HCT116 (cell line): ENCODE data around the gene TRIM59. TPM values are rescaled to one million over a fixed set of nuclear protein-coding genes. Genes with fewer than 3 reads are reported as not detected.

Experiments used
- ATAC-seq: fragments of 200-7000 bp; cut with Tn5 transposase; 2 replicates; pipeline ENCODE4 v1.9.1; 2020; ENCODE audit warnings: mild to moderate bottlenecking, moderate library complexity
- BruUV-seq: library from RNA; stranded (reverse); fragments of 400-500 nt; replicated peaks from 2 replicates; lab custom pipeline; 2021; lab: Mats Ljungman, UMichigan
- CTCF ChIA-PET: fragments of 300-600 bp; sonication (Branson Sonifier 250); formaldehyde crosslinking; loops from one replicate; lab custom pipeline; 2021; ENCODE audit warnings: antibody characterized with exemption; lab: Charles Lee
- POLR2A ChIA-PET: fragments of 300-600, 350-600 bp; sonication (Branson Sonifier 250); formaldehyde crosslinking; loops from one replicate; lab custom pipeline; 2021; ENCODE audit warnings: antibody characterized with exemption; lab: Charles Lee
- RAD21 ChIA-PET, 2 experiments: fragments of 300-600 bp; sonication (Branson Sonifier 250); formaldehyde crosslinking; loops; one replicate each; lab custom pipeline; 2023; ENCODE audit warnings: low total read pairs in 2 of 2; ENCODE audit not compliant: uncharacterized antibody in 2 of 2, unreplicated experiment in 2 of 2, low non-redundant PET in 1 of 2; lab: Charles Lee
- DNase-seq: peaks from one replicate; pipeline ENCODE4 v3.0.0-alpha.2; 2010; ENCODE audit warnings: low read depth, low spot score
- H2AFZ ChIP-seq: fragments of 200-600 bp; shearing (Covaris generic), sonication (generic); 2 replicates; pipeline ENCODE4 v1.6.1; 2017; ENCODE audit warnings: low read depth, mixed run types, mixed read lengths, antibody characterized with exemption, low read length; ENCODE audit not compliant: poor library complexity, severe bottlenecking
- H3K27ac ChIP-seq: 2 replicates; pipeline ENCODE4 v1.5.1; 2012; ENCODE audit warnings: low read depth, low read length
- H3K27me3 ChIP-seq: fragments of 200-600 bp; sonication (generic); 2 replicates; pipeline ENCODE4 v1.6.1; 2016; ENCODE audit warnings: mixed run types, low read length, mixed read lengths; ENCODE audit not compliant: insufficient read depth
- H3K36me3 ChIP-seq, 2 experiments: fragments of 200-500 bp in 1 of 2; fragments of 200-600 bp in 1 of 2; sonication (Bioruptor generic) in 1 of 2; sonication (generic) in 1 of 2; 2 replicates each; pipeline versions ENCODE4 v1.5.1 to v1.6.1; 2014 to 2016; ENCODE audit warnings: low read length in 2 of 2, inconsistent platforms in 1 of 2, mixed read lengths in 1 of 2, mixed run types in 1 of 2; ENCODE audit not compliant: insufficient read depth in 2 of 2, control insufficient read depth in 1 of 2
- H3K4me1 ChIP-seq, 2 experiments: fragments of 200-600 bp in 1 of 2; sonication (generic) in 1 of 2; 2 replicates each; pipeline versions ENCODE4 v1.5.1 to v1.6.1; 2012 to 2017; ENCODE audit warnings: low read length in 2 of 2, inconsistent platforms in 1 of 2, mild to moderate bottlenecking in 1 of 2, mixed read lengths in 1 of 2, mixed run types in 1 of 2, moderate library complexity in 1 of 2; ENCODE audit not compliant: insufficient read depth in 2 of 2, control insufficient read depth in 1 of 2
- H3K4me2 ChIP-seq: fragments of 200-600 bp; sonication (generic); 2 replicates; pipeline ENCODE4 v1.6.1; 2017; ENCODE audit warnings: mixed run types, low read length, mixed read lengths
- H3K4me3 ChIP-seq, 2 experiments: fragments of 200-600 bp in 1 of 2; sonication (generic) in 1 of 2; replicated peaks in 1 of 2; 2 replicates each; pipeline ENCODE4 v1.5.1; 2011 to 2016; ENCODE audit warnings: low read length in 2 of 2, control low read depth in 1 of 2, low read depth in 1 of 2, mild to moderate bottlenecking in 1 of 2, mixed read lengths in 1 of 2, mixed run types in 1 of 2
- H3K79me2 ChIP-seq: fragments of 200-600 bp; sonication (generic); 2 replicates; pipeline ENCODE4 v1.6.1; 2017; ENCODE audit warnings: mild to moderate bottlenecking, mixed run types, low read length, moderate library complexity, mixed read lengths; ENCODE audit not compliant: insufficient read depth
- H3K9ac ChIP-seq: fragments of 200-600 bp; sonication (generic); 2 replicates; pipeline ENCODE4 v1.6.1; 2016; ENCODE audit warnings: low read length, mixed read lengths
- H3K9me2 ChIP-seq: fragments of 200-600 bp; sonication (generic), shearing (Covaris generic); 2 replicates; pipeline ENCODE4 v1.6.1; 2017; ENCODE audit warnings: mixed run types, mild to moderate bottlenecking, moderate library complexity; ENCODE audit not compliant: insufficient read depth
- H3K9me3 ChIP-seq, 2 experiments: fragments of 200-500 bp in 1 of 2; fragments of 200-600 bp in 1 of 2; sonication (Bioruptor generic) in 1 of 2; sonication (generic) in 1 of 2; 2 replicates each; pipeline ENCODE4 v1.6.1; 2014 to 2017; ENCODE audit warnings: low read length in 2 of 2, mixed read lengths in 2 of 2, inconsistent platforms in 1 of 2, low read depth in 1 of 2, mild to moderate bottlenecking in 1 of 2, mixed run types in 1 of 2, moderate library complexity in 1 of 2; ENCODE audit not compliant: control insufficient read depth in 1 of 2, insufficient read depth in 1 of 2
- H4K20me1 ChIP-seq: fragments of 200-600 bp; sonication (generic), shearing (Covaris generic); 2 replicates; pipeline ENCODE4 v1.6.1; 2017; ENCODE audit warnings: mixed run types, mild to moderate bottlenecking, moderate library complexity; ENCODE audit not compliant: insufficient read depth
- EGR1 ChIP-seq: IDR thresholded peaks from 2 replicates; pipeline ENCODE4 v1.6.1; 2012; ENCODE audit warnings: low read depth
- EZH2phosphoT487 ChIP-seq: fragments of 200-600 bp; IDR thresholded peaks from 2 replicates; pipeline ENCODE4 v1.6.1; 2018; ENCODE audit warnings: antibody characterized with exemption, borderline replicate concordance
- MAX ChIP-seq: IDR thresholded peaks from 2 replicates; pipeline ENCODE4 v1.6.1; 2012
- POLR2A ChIP-seq: IDR thresholded peaks from 2 replicates; pipeline ENCODE4 v1.7.0; 2011; ENCODE audit warnings: borderline replicate concordance; ENCODE audit not compliant: insufficient read depth, insufficient read length; ENCODE audit errors: extremely low read depth
- POLR2AphosphoS5 ChIP-seq: IDR thresholded peaks from 2 replicates; pipeline ENCODE4 v1.6.1; 2011; ENCODE audit warnings: mild to moderate bottlenecking, low read depth, low read length, moderate library complexity
- REST ChIP-seq: IDR thresholded peaks from 2 replicates; pipeline ENCODE4 v1.6.1; 2012; ENCODE audit warnings: low read depth
- SP1 ChIP-seq: IDR thresholded peaks from 2 replicates; pipeline ENCODE4 v1.6.1; 2012; ENCODE audit warnings: low read depth
- TCF7L2 ChIP-seq: IDR thresholded peaks from 2 replicates; pipeline ENCODE4 v1.7.0; 2011; ENCODE audit warnings: borderline replicate concordance, inconsistent platforms; ENCODE audit not compliant: insufficient read depth, insufficient read length; ENCODE audit errors: extremely low read depth
- ZNF274 ChIP-seq: fragments of 200-500 bp; sonication (Bioruptor generic); IDR thresholded peaks from 2 replicates; pipeline ENCODE4 v1.6.1; 2014; ENCODE audit warnings: mild to moderate bottlenecking, low read depth, low read length, inconsistent platforms
- intact Hi-C: fragments of 100-400 bp; cut with micrococcal nuclease; formaldehyde crosslinking; loops from 2 replicates; pipeline ENCODE4 v1.10.0; 2022
- total RNA-seq: library from RNA; stranded (reverse); gene quantifications from one replicate; pipeline ENCODE4 v1.2.1, GENCODE V29; 2021; ENCODE audit not compliant: unreplicated experiment

Gene TRIM59
- total RNA-seq, 1 experiment from 2014 or later: 41.6 TPM

GRCh38 chr3:160401291-160402095 is 48.1 kb downstream of the TRIM59 start:
- Histone ChIP-seq H2AFZ (no peak overlapping the region), H3K27ac (peak overlapping the region; percentile 95), H3K79me2 (peaks cover 95% of the 10 kb centered on the region), H3K4me1 (peaks cover 17 to 23% of the 10 kb centered on the region in 2 experiments), H3K9me3 (no peaks in the 10 kb centered on the region), H3K27me3 (no peaks in the 10 kb centered on the region)
- CTCF ChIA-PET: interaction anchor here (0.7 kb wide), 1 partner anchor 11 kb away, joined by 3 read pairs; no protein-coding TSS in a partner anchor
- TF ChIP-seq POLR2AphosphoS5 (peak; percentile 30; the same call in 1 of the 2 replicates), SP1 (no peak), MAX (no peak)
- TF ChIP-seq, all 23 proteins: peak for 1
- no TSS peak for BruUV-seq
- Histone ChIP-seq H4K20me1 (peaks cover 16% of the 10 kb centered on the region; the same call in 1 of the 2 replicates), H3K36me3 (peaks cover 19 to 50% of the 10 kb centered on the region in 2 experiments), H3K4me2 (peak overlapping the region; percentile 91), H3K9me2 (no peaks in the 10 kb centered on the region), H3K9ac (peak overlapping the region; percentile 94), H3K4me3 (peak overlapping the region; percentile 90 to 93)
- ATAC-seq (no peak), DNase-seq (no peak)
- ChIA-PET RAD21 (no interaction called here), POLR2A (no interaction called here)
- intact Hi-C loops: no loop called here

DNA sequence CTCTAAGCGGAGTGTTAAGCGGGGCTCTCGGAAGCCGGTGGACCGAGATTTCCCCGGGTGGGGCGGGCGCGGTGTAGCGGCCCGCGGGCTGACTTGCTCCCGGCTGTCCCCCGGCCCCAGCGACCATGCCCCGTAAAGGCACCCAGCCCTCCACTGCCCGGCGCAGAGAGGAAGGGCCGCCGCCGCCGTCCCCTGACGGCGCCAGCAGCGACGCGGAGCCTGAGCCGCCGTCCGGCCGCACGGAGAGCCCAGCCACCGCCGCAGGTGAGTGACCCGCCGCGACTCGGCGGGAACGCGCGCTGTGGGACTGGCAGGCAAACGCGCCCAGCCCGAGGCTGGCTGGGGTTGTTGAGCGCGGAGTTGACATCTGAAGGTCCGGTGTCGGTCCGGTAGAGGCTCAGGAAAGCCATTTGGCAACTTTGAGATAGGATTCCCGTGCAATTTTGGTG is 48.9 kb downstream of the TRIM59 start:
- no peaks in the 10 kb centered on the region for H3K9me3 ChIP-seq
- H3K4me3 ChIP-seq: peak overlapping the region; percentile 90 to 93
- H3K4me1 ChIP-seq: peaks cover 17 to 26% of the 10 kb centered on the region in 2 experiments
- ChIA-PET POLR2A (no interaction called here), CTCF (no interaction called here), RAD21 (no interaction called here)
- DNase-seq (no peak), ATAC-seq (no peak)
- TF ChIP-seq ZNF274 (no peak), EGR1 (no peak), TCF7L2 (no peak), EZH2phosphoT487 (no peak), POLR2A (no peak), REST (no peak)
- H3K36me3 ChIP-seq: peaks cover 15 to 43% of the 10 kb centered on the region in 2 experiments; a peak in 3 of 4 replicates
- peak overlapping the region; percentile 94 for H3K9ac ChIP-seq
- H3K9me2 ChIP-seq: no peaks in the 10 kb centered on the region
- no peaks in the 10 kb centered on the region for H3K27me3 ChIP-seq
- no peak overlapping the region for H2AFZ ChIP-seq
- intact Hi-C loops: no loop called here
- peaks cover 90% of the 10 kb centered on the region for H3K79me2 ChIP-seq
- H3K4me2 ChIP-seq: peak overlapping the region; percentile 91
- no TSS peak for BruUV-seq
- peak overlapping the region; percentile 95 for H3K27ac ChIP-seq
- peaks cover 16% of the 10 kb centered on the region; the same call in 1 of the 2 replicates for H4K20me1 ChIP-seq
